ENCODE measurements around the gene RWDD3. TPM values are rescaled to one million over a fixed set of nuclear protein-coding genes. Genes with fewer than 3 reads are reported as not detected.

The RWDD3 gene
- total and polyA plus RNA-seq, 2 donors (not counting 3 experiments of a cell fraction or from before 2014, with no cell fraction given): 9.3 to 12.1 TPM

GRCh38 chr1:95196017-95196416 is 38.0 kb upstream of the RWDD3 start:
- ChIA-PET CTCF (interaction anchor here (0.9 to 1.2 kb wide), 3 partner anchors 14 to 21 kb away, joined by 3 to 4 read pairs (median 3); no protein-coding TSS in a partner anchor), POLR2A (no interaction called here)
- H2AFZ ChIP-seq (ENCODE audit: low read depth, low read length): no peak overlapping the region
- H3K4me1 ChIP-seq (ENCODE audit: control insufficient read depth, extremely low read depth, insufficient read depth, low read length): no peaks in the 10 kb centered on the region
- no peaks in the 10 kb centered on the region for H3K9me3 ChIP-seq (replicated peaks; ENCODE audit: control insufficient read depth, insufficient read depth, low read length)
- intact Hi-C loops (cut with micrococcal nuclease): no loop called here
- H3K27me3 ChIP-seq (ENCODE audit: control insufficient read depth in 2 of 2, insufficient read depth in 2 of 2, low read length in 2 of 2): no peaks in the 10 kb centered on the region
- TF ChIP-seq MYC (IDR thresholded peaks at IDR 0.05; ENCODE audit: low read depth, low read length) (no peak), JUN (IDR thresholded peaks at IDR 0.05; ENCODE audit: borderline replicate concordance, insufficient read depth, insufficient read length, low read depth) (no peak), EZH2 (IDR thresholded peaks at IDR 0.05; ENCODE audit: borderline replicate concordance, low read depth, low read length, severe bottlenecking) (no peak), GATA2 (IDR thresholded peaks at IDR 0.05; ENCODE audit: insufficient read depth, insufficient read length, low read depth, low read length) (no peak), FOS (IDR thresholded peaks at IDR 0.05; ENCODE audit: borderline replicate concordance, insufficient read depth, low read length) (no peak), MAX (IDR thresholded peaks at IDR 0.05; ENCODE audit: insufficient read depth, insufficient read length) (no peak), POLR2A (IDR thresholded peaks at IDR 0.05; ENCODE audit: low read depth, low read length) (no peak), POLR2AphosphoS5 (IDR thresholded peaks at IDR 0.05; ENCODE audit: insufficient read depth, low read depth, low read length) (no peak), CTCF (IDR thresholded peaks at IDR 0.05; ENCODE audit: extremely low read depth in 1 of 2, insufficient read depth in 1 of 2, low read depth in 1 of 2, low read length in 2 of 2) (no peak)
- H3K4me2 ChIP-seq (ENCODE audit: insufficient read depth, low read length): no peak overlapping the region
- no TSS peak for BruUV-seq (replicated peaks)
- H3K9ac ChIP-seq (replicated peaks; ENCODE audit: extremely low read depth, insufficient read depth, low read length): no peak overlapping the region
- H4K20me1 ChIP-seq (replicated peaks; ENCODE audit: control insufficient read depth, extremely low read depth, insufficient read depth, low read length): no peaks in the 10 kb centered on the region
- H3K36me3 ChIP-seq (ENCODE audit: control insufficient read depth in 2 of 2, extremely low read depth in 1 of 2, insufficient read depth in 2 of 2, low read length in 2 of 2): no peaks in the 10 kb centered on the region
- no peaks in the 10 kb centered on the region for H3K9me1 ChIP-seq (replicated peaks; ENCODE audit: control insufficient read depth, extremely low read depth, insufficient read depth, low read length)
- no peak overlapping the region for H3K27ac ChIP-seq (ENCODE audit: insufficient read depth, low read depth, low read length)
- no peak overlapping the region for H3K4me3 ChIP-seq (replicated peaks in 1 of 3; ENCODE audit: insufficient read depth in 1 of 3, low read depth in 1 of 3, low read length in 3 of 3)
- dilution Hi-C loops (cut with MboI; ENCODE audit: extremely low pct_ligation_motif_present, low sequenced_read_pairs): no loop called here
- no peaks in the 10 kb centered on the region for H3K79me2 ChIP-seq (ENCODE audit: control insufficient read depth, insufficient read depth, low read length)
- no peak for FAIRE-seq
- DNase-seq (ENCODE audit: low read depth, low spot score): no peak
